ENCODE results near the gene INTS4.

DNA sequence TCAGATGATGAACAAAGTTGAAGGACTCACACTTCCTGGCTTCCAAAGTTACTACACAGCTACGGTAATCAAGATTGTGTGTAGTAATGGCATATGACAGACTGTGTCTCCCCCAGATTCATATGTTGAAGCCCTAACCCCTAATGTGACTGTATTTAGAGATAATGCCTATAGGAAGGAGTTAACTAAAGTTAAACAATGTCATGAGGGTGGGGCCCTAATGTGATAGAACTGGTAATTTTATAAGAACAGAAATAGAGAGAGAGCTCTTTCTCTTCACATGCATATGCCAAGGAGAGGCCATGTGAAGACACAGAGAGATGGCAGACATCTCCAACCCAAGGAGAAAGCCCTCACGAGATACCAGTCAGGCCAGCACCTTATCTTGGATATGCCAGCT lies 165.5 kb downstream of the INTS4 start:
- no peak for TF ChIP-seq POLR2A (IDR thresholded peaks at IDR 0.05)
- TF ChIP-seq, protein P1, sequence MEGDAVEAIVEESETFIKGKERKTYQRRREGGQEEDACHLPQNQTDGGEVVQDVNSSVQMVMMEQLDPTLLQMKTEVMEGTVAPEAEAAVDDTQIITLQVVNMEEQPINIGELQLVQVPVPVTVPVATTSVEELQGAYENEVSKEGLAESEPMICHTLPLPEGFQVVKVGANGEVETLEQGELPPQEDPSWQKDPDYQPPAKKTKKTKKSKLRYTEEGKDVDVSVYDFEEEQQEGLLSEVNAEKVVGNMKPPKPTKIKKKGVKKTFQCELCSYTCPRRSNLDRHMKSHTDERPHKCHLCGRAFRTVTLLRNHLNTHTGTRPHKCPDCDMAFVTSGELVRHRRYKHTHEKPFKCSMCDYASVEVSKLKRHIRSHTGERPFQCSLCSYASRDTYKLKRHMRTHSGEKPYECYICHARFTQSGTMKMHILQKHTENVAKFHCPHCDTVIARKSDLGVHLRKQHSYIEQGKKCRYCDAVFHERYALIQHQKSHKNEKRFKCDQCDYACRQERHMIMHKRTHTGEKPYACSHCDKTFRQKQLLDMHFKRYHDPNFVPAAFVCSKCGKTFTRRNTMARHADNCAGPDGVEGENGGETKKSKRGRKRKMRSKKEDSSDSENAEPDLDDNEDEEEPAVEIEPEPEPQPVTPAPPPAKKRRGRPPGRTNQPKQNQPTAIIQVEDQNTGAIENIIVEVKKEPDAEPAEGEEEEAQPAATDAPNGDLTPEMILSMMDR (IDR thresholded peaks at IDR 0.05) = no peak
